Measurements from ENCODE around the gene SHROOM1.
A peak's percentile ranks its signal among the peaks of the same experiment; 100 is the strongest.

The SHROOM1 gene

GRCh38 chr5:132854301-132854700 lies 23.9 kb upstream of the SHROOM1 start:
- in situ Hi-C loops (cut with MboI; ENCODE audit: low pct_unique_long_range_greater_than_20kb, low sequenced_read_pairs): no loop called here
- no peak for DNase-seq

GRCh38 chr5:132853790-132854189 lies 23.3 kb upstream of the SHROOM1 start:
- no peak for DNase-seq
- in situ Hi-C loops (cut with MboI; ENCODE audit: low pct_unique_long_range_greater_than_20kb, low sequenced_read_pairs): no loop called here

GRCh38 chr5:132853323-132853722 lies 22.9 kb upstream of the SHROOM1 start:
- DNase-seq: no peak
- in situ Hi-C loops (cut with MboI; ENCODE audit: low pct_unique_long_range_greater_than_20kb, low sequenced_read_pairs): no loop called here

- in situ Hi-C loops (cut with MboI; ENCODE audit: low pct_unique_long_range_greater_than_20kb, low sequenced_read_pairs): no loop called here
- no peak for DNase-seq
Measured at GRCh38 chr5:132850066-132850465, 19.6 kb upstream of the SHROOM1 start.

- DNase-seq: no peak
- in situ Hi-C loops (cut with MboI; ENCODE audit: low pct_unique_long_range_greater_than_20kb, low sequenced_read_pairs): no loop called here
Measured at GRCh38 chr5:132849347-132849746, 18.9 kb upstream of the SHROOM1 start.

GRCh38 chr5:132848270-132848669 lies 17.8 kb upstream of the SHROOM1 start:
- in situ Hi-C loops (cut with MboI; ENCODE audit: low pct_unique_long_range_greater_than_20kb, low sequenced_read_pairs): no loop called here
- DNase-seq: no peak

- in situ Hi-C loops (cut with MboI; ENCODE audit: low pct_unique_long_range_greater_than_20kb, low sequenced_read_pairs): no loop called here
- DNase-seq: peak; percentile 43
Measured at GRCh38 chr5:132841305-132841704, 10.9 kb upstream of the SHROOM1 start.

- no peak for DNase-seq
- in situ Hi-C loops (cut with MboI; ENCODE audit: low pct_unique_long_range_greater_than_20kb, low sequenced_read_pairs): no loop called here
Measured at GRCh38 chr5:132840896-132841295, 10.4 kb upstream of the SHROOM1 start.

- in situ Hi-C loops (cut with MboI; ENCODE audit: low pct_unique_long_range_greater_than_20kb, low sequenced_read_pairs): no loop called here
- no peak for DNase-seq
Measured at GRCh38 chr5:132840313-132840712, 9.9 kb upstream of the SHROOM1 start.

- no peak for DNase-seq
- in situ Hi-C loops (cut with MboI; ENCODE audit: low pct_unique_long_range_greater_than_20kb, low sequenced_read_pairs): no loop called here
Measured at GRCh38 chr5:132839426-132840301, 9.2 kb upstream of the SHROOM1 start.

GRCh38 chr5:132838516-132839282 lies 8.3 kb upstream of the SHROOM1 start:
- in situ Hi-C loops (cut with MboI; ENCODE audit: low pct_unique_long_range_greater_than_20kb, low sequenced_read_pairs): no loop called here

GRCh38 chr5:132837868-132838267 lies 7.4 kb upstream of the SHROOM1 start:
- in situ Hi-C loops (cut with MboI; ENCODE audit: low pct_unique_long_range_greater_than_20kb, low sequenced_read_pairs): no loop called here
- DNase-seq: no peak

More at GRCh38 chr5:132838516-132839282, 8.3 kb upstream of the SHROOM1 start:
- no peak for DNase-seq

GRCh38 chr5:132836852-132837251 lies 6.4 kb upstream of the SHROOM1 start:
- no peak for DNase-seq
- in situ Hi-C loops (cut with MboI; ENCODE audit: low pct_unique_long_range_greater_than_20kb, low sequenced_read_pairs): no loop called here

- in situ Hi-C loops (cut with MboI; ENCODE audit: low pct_unique_long_range_greater_than_20kb, low sequenced_read_pairs): no loop called here
- DNase-seq: no peak
Measured at GRCh38 chr5:132834057-132834456, 3.6 kb upstream of the SHROOM1 start.

- DNase-seq: no peak
- in situ Hi-C loops (cut with MboI; ENCODE audit: low pct_unique_long_range_greater_than_20kb, low sequenced_read_pairs): no loop called here
Measured at GRCh38 chr5:132832612-132833011, 2.2 kb upstream of the SHROOM1 start.

GRCh38 chr5:132831095-132831860 lies 831 bp upstream of the SHROOM1 start:
- in situ Hi-C loops (cut with MboI; ENCODE audit: low pct_unique_long_range_greater_than_20kb, low sequenced_read_pairs): no loop called here
- no peak for DNase-seq

- in situ Hi-C loops (cut with MboI; ENCODE audit: low pct_unique_long_range_greater_than_20kb, low sequenced_read_pairs): no loop called here
- peak; percentile 81 for DNase-seq
Measured at GRCh38 chr5:132829742-132830435, 558 bp downstream of the SHROOM1 start.

- in situ Hi-C loops (cut with MboI; ENCODE audit: low pct_unique_long_range_greater_than_20kb, low sequenced_read_pairs): no loop called here
- DNase-seq: no peak
Measured at GRCh38 chr5:132828846-132829494, 1.5 kb downstream of the SHROOM1 start.

Measured in KBM-7 (cell line).